Endothelial cell of umbilical vein (primary cell): ENCODE measurements around the gene DSG1. TPM values are rescaled to one million over a fixed set of nuclear protein-coding genes. Genes with fewer than 3 reads are reported as not detected.

Experiments used
- BruUV-seq: library from RNA; stranded (reverse); fragments of 400-500 nt; replicated peaks from 2 replicates; lab custom pipeline; 2021; lab: Mats Ljungman, UMichigan
- CTCF ChIA-PET: fragments of 300-600, 350-600 bp; sonication (Branson Sonifier 250); formaldehyde crosslinking; loops from one replicate; lab custom pipeline; 2021; ENCODE audit warnings: antibody characterized with exemption, inconsistent platforms; lab: Charles Lee
- POLR2A ChIA-PET: fragments of 300-600, 350-600 bp; sonication (Branson Sonifier 250); formaldehyde crosslinking; loops from one replicate; lab custom pipeline; 2021; ENCODE audit warnings: antibody characterized with exemption, inconsistent platforms; lab: Charles Lee
- DNase-seq: peaks from one replicate; pipeline ENCODE4 v3.0.0-alpha.2; 2011; ENCODE audit warnings: low read depth, low spot score
- FAIRE-seq: peaks from 2 replicates; lab custom pipeline; 2011; peaks lifted over from hg19 to GRCh38; lab: Jason Lieb, UNC
- H2AFZ ChIP-seq: 2 replicates; pipeline ENCODE4 v1.6.0; 2012; ENCODE audit warnings: low read depth, low read length, control low read depth, inconsistent platforms
- H3K27ac ChIP-seq: 2 replicates; pipeline ENCODE4 v1.5.1; 2011; ENCODE audit warnings: low read depth, mild to moderate bottlenecking, control low read depth, low read length, moderate library complexity; ENCODE audit not compliant: insufficient read depth
- H3K27me3 ChIP-seq, 2 experiments: 2 replicates each; pipeline versions ENCODE4 v1.6.0 to v1.6.1; 2011; ENCODE audit warnings: low read length in 2 of 2, mixed read lengths in 1 of 2; ENCODE audit not compliant: control insufficient read depth in 2 of 2, insufficient read depth in 2 of 2
- H3K36me3 ChIP-seq, 2 experiments: 2 replicates in 1 of 2; 3 replicates in 1 of 2; pipeline ENCODE4 v1.5.1; 2011; ENCODE audit warnings: low read length in 2 of 2, mild to moderate bottlenecking in 1 of 2, moderate library complexity in 1 of 2; ENCODE audit not compliant: control insufficient read depth in 2 of 2, insufficient read depth in 2 of 2; ENCODE audit errors: extremely low read depth in 1 of 2
- H3K4me1 ChIP-seq: 3 replicates; pipeline ENCODE4 v1.5.1; 2011; ENCODE audit warnings: mild to moderate bottlenecking, low read length; ENCODE audit not compliant: control insufficient read depth, insufficient read depth; ENCODE audit errors: extremely low read depth
- H3K4me2 ChIP-seq: 2 replicates; pipeline ENCODE4 v1.6.1; 2011; ENCODE audit warnings: low read length, control low read depth, mixed read lengths; ENCODE audit not compliant: insufficient read depth
- H3K4me3 ChIP-seq, 3 experiments: fragments of 200-600 bp in 1 of 3; sonication (generic), shearing (Covaris generic) in 1 of 3; replicated peaks in 1 of 3; 2 replicates each; pipeline ENCODE4 v1.5.1; 2011 to 2016; ENCODE audit warnings: control low read depth in 3 of 3, low read length in 3 of 3, mild to moderate bottlenecking in 2 of 3, inconsistent platforms in 1 of 3, low read depth in 1 of 3, moderate library complexity in 1 of 3; ENCODE audit not compliant: insufficient read depth in 1 of 3
- H3K79me2 ChIP-seq: 2 replicates; pipeline ENCODE4 v1.6.0; 2012; ENCODE audit warnings: low read length, inconsistent platforms; ENCODE audit not compliant: control insufficient read depth, insufficient read depth
- H3K9ac ChIP-seq: replicated peaks from 2 replicates; pipeline ENCODE3; 2011; ENCODE audit warnings: low read length, control low read depth; ENCODE audit not compliant: insufficient read depth; ENCODE audit errors: extremely low read depth
- H3K9me1 ChIP-seq: replicated peaks from 3 replicates; pipeline ENCODE4 v1.6.0; 2011; ENCODE audit warnings: mild to moderate bottlenecking, low read length; ENCODE audit not compliant: control insufficient read depth, insufficient read depth; ENCODE audit errors: extremely low read depth
- H3K9me3 ChIP-seq: replicated peaks from 2 replicates; pipeline ENCODE4 v1.5.1; 2012; ENCODE audit warnings: low read length, inconsistent platforms; ENCODE audit not compliant: control insufficient read depth, insufficient read depth
- H4K20me1 ChIP-seq: replicated peaks from 2 replicates; pipeline ENCODE3; 2011; ENCODE audit warnings: mild to moderate bottlenecking, low read length; ENCODE audit not compliant: control insufficient read depth, insufficient read depth; ENCODE audit errors: extremely low read depth
- EZH2 ChIP-seq: IDR thresholded peaks from 2 replicates; pipeline ENCODE4 v1.6.1; 2012; ENCODE audit warnings: borderline replicate concordance, low read depth, mild to moderate bottlenecking, moderate library complexity, low read length, inconsistent platforms; ENCODE audit not compliant: severe bottlenecking
- FOS ChIP-seq: IDR thresholded peaks from 2 replicates; pipeline ENCODE4 v1.6.1; 2011; ENCODE audit warnings: mild to moderate bottlenecking, low read length, moderate library complexity, borderline replicate concordance; ENCODE audit not compliant: insufficient read depth
- GATA2 ChIP-seq: IDR thresholded peaks from 2 replicates; pipeline ENCODE4 v1.7.0; 2011; ENCODE audit warnings: low read depth, mild to moderate bottlenecking, moderate library complexity, mixed read lengths, low read length; ENCODE audit not compliant: insufficient read length, insufficient read depth
- JUN ChIP-seq: IDR thresholded peaks from 2 replicates; pipeline ENCODE4 v1.6.1; 2011; ENCODE audit warnings: borderline replicate concordance, low read depth; ENCODE audit not compliant: insufficient read length, insufficient read depth
- MYC ChIP-seq: IDR thresholded peaks from one replicate; pipeline ENCODE4 v1.6.1; 2011; ENCODE audit warnings: mild to moderate bottlenecking, low read depth, low read length
- POLR2A ChIP-seq: IDR thresholded peaks from 2 replicates; pipeline ENCODE4 v1.6.1; 2012; ENCODE audit warnings: low read depth, mild to moderate bottlenecking, control low read depth, low read length
- POLR2AphosphoS5 ChIP-seq: IDR thresholded peaks from 2 replicates; pipeline ENCODE4 v1.6.1; 2012; ENCODE audit warnings: low read depth, mild to moderate bottlenecking, control low read depth, low read length, moderate library complexity; ENCODE audit not compliant: insufficient read depth
- dilution Hi-C: fragments of 300-500 bp; cut with MboI; formaldehyde crosslinking; loops from one replicate; pipeline ENCODE4 v1.15.0; 2019; ENCODE audit warnings: low sequenced_read_pairs; ENCODE audit not compliant: extremely low pct_ligation_motif_present
- intact Hi-C: fragments of 100-400 bp; cut with micrococcal nuclease; formaldehyde crosslinking; loops from one replicate; pipeline ENCODE4 v1.10.0; 2022
- polyA plus RNA-seq, 4 experiments: library from polyadenylated mRNA; depleted of rRNA in 3 of 4; stranded (reverse) in 3 of 4; unstranded in 1 of 4; fragments of >200 nt; gene quantifications; 2 replicates each; pipeline versions ENCODE4 v1.2.1 to v1.2.3, GENCODE V29; 2011 to 2012; ENCODE audit warnings: missing spikeins in 1 of 4
- total RNA-seq: library from RNA; stranded (reverse); gene quantifications from 2 replicates; pipeline ENCODE4 v1.2.3, GENCODE V29; 2021
- TF ChIP-seq, protein P1 (sequence below): IDR thresholded peaks from 2 replicates; pipeline ENCODE4 v1.6.1; 2011; ENCODE audit not compliant: insufficient read depth, insufficient read length
- TF ChIP-seq, protein P2 (sequence below), 2 donors: IDR thresholded peaks; 1 replicate in 1 of 2; 2 replicates in 1 of 2; pipeline ENCODE4 v1.5.1; 2011; ENCODE audit warnings: low read length in 2 of 2, mild to moderate bottlenecking in 2 of 2, moderate library complexity in 2 of 2, control low read depth in 1 of 2, inconsistent platforms in 1 of 2, low read depth in 1 of 2; ENCODE audit not compliant: insufficient read depth in 1 of 2; ENCODE audit errors: extremely low read depth in 1 of 2

The DSG1 gene
- total and polyA plus RNA-seq, 2 donors (not counting 3 experiments of a cell fraction or from before 2014, with no cell fraction given): not detected

DNA sequence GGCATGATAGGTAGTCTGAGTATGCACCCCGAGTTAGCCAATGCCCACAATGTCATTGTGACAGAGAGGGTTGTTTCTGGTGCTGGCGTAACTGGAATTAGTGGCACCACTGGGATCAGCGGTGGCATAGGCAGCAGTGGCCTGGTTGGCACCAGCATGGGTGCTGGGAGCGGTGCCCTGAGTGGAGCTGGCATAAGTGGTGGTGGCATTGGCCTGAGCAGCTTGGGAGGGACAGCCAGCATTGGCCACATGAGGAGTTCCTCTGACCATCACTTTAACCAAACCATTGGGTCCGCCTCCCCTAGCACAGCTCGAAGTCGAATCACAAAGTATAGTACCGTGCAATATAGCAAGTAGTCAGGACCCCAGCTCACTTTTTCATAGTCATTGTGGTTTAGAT, 37.0 kb downstream of the DSG1 start:
- Histone ChIP-seq H4K20me1 (no peaks in the 10 kb centered on the region), H2AFZ (no peak overlapping the region), H3K79me2 (no peaks in the 10 kb centered on the region), H3K36me3 (no peaks in the 10 kb centered on the region), H3K9me3 (no peaks in the 10 kb centered on the region), H3K4me2 (no peak overlapping the region), H3K27me3 (no peaks in the 10 kb centered on the region), H3K4me3 (no peak overlapping the region), H3K9me1 (no peaks in the 10 kb centered on the region), H3K4me1 (no peaks in the 10 kb centered on the region), H3K9ac (no peak overlapping the region), H3K27ac (no peak overlapping the region)
- POLR2A ChIA-PET: no interaction called here
- dilution Hi-C loops: no loop called here
- intact Hi-C loops: no loop called here
- no peak for DNase-seq
- no peak for TF ChIP-seq FOS
- TF ChIP-seq GATA2: no peak
- no peak for TF ChIP-seq EZH2
- CTCF ChIA-PET: no interaction called here
- no peak for FAIRE-seq
- no TSS peak for BruUV-seq

GRCh38 chr18:31356025-31356424, 38.1 kb downstream of the DSG1 start:
- no peak for DNase-seq
- no peaks in the 10 kb centered on the region for H3K9me1 ChIP-seq
- H3K27me3 ChIP-seq: no peaks in the 10 kb centered on the region
- H3K36me3 ChIP-seq: no peaks in the 10 kb centered on the region
- dilution Hi-C loops (no loop called here), intact Hi-C loops (no loop called here)
- H3K9ac ChIP-seq: no peak overlapping the region
- no TSS peak for BruUV-seq
- no peak overlapping the region for H3K27ac ChIP-seq
- no peak overlapping the region for H3K4me3 ChIP-seq
- ChIA-PET CTCF (no interaction called here), POLR2A (no interaction called here)
- no peak overlapping the region for H2AFZ ChIP-seq
- no peaks in the 10 kb centered on the region for H4K20me1 ChIP-seq
- H3K79me2 ChIP-seq: no peaks in the 10 kb centered on the region
- no peak for FAIRE-seq
- H3K9me3 ChIP-seq: no peaks in the 10 kb centered on the region
- H3K4me1 ChIP-seq: no peaks in the 10 kb centered on the region
- H3K4me2 ChIP-seq: no peak overlapping the region
- TF ChIP-seq, protein P1, sequence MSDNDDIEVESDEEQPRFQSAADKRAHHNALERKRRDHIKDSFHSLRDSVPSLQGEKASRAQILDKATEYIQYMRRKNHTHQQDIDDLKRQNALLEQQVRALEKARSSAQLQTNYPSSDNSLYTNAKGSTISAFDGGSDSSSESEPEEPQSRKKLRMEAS: no peak
- TF ChIP-seq, protein P2, sequence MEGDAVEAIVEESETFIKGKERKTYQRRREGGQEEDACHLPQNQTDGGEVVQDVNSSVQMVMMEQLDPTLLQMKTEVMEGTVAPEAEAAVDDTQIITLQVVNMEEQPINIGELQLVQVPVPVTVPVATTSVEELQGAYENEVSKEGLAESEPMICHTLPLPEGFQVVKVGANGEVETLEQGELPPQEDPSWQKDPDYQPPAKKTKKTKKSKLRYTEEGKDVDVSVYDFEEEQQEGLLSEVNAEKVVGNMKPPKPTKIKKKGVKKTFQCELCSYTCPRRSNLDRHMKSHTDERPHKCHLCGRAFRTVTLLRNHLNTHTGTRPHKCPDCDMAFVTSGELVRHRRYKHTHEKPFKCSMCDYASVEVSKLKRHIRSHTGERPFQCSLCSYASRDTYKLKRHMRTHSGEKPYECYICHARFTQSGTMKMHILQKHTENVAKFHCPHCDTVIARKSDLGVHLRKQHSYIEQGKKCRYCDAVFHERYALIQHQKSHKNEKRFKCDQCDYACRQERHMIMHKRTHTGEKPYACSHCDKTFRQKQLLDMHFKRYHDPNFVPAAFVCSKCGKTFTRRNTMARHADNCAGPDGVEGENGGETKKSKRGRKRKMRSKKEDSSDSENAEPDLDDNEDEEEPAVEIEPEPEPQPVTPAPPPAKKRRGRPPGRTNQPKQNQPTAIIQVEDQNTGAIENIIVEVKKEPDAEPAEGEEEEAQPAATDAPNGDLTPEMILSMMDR (IDR thresholded peaks at IDR 0.05; ENCODE audit: extremely low read depth in 1 of 2, insufficient read depth in 1 of 2, low read depth in 1 of 2, low read length in 2 of 2): no peak
- no peak for TF ChIP-seq GATA2
- no peak for TF ChIP-seq MYC
- TF ChIP-seq JUN: no peak
- no peak for TF ChIP-seq POLR2A
- TF ChIP-seq FOS: no peak
- no peak for TF ChIP-seq POLR2AphosphoS5
- no peak for TF ChIP-seq EZH2
